ENCODE measurements around the gene DUSP15. TPM values are rescaled to one million over a fixed set of nuclear protein-coding genes. Genes with fewer than 3 reads are reported as not detected.

The DUSP15 gene
- polyA plus RNA-seq, 2 of the 4 experiments (the other 2 are of a cell fraction) = 0.53 to 1.3 TPM

- Histone ChIP-seq H3K27ac (peak overlapping the region; percentile 84 to 86), H3K4me2 (peak overlapping the region; percentile 66), H3K4me3 (no peak overlapping the region), H3K4me1 (peaks cover 86% of the 10 kb centered on the region), H3K9me3 (no peaks in the 10 kb centered on the region)
- TF ChIP-seq JUN (IDR thresholded peaks at IDR 0.05) (0 out of 5 replicates have a peak, but pooled peaks of 1 of the 2 experiments have one; percentile 24), POLR2A (IDR thresholded peaks at IDR 0.05; ENCODE audit: low read length) (no peak), FOSL2 (IDR thresholded peaks at IDR 0.05) (peak; percentile 31; the same call in 1 of the 2 replicates), FOSL2 (CRISPR knock-in tag; IDR thresholded peaks at IDR 0.05) (peak; percentile 58; the same call in 1 of the 2 replicates)
- ChIA-PET POLR2A (interaction anchor here (1.7 kb wide), 1 partner anchor 9 kb away, joined by 5 read pairs; no protein-coding TSS in a partner anchor), CTCF (interaction anchor here (0.6 to 14.7 kb wide), 10 partner anchors 8 to 194 kb away, joined by 3 to 145 read pairs (median 4); partner anchors contain the start of genes FOXS1 and PDRG1)
- ATAC-seq (peak in 1 of 2 experiments; percentile 6; a peak in 2 of 6 replicates), DNase-seq (ENCODE audit: low read depth in 1 of 2, low spot score in 1 of 2) (peak in 1 of 2 experiments; percentile 39), FAIRE-seq (no peak)
- WGBS (ENCODE audit: missing lambda C conversion rate) = 54% methylated on average over 3 of the region's 3 CpGs
These were observed 32.4 kb downstream of the DUSP15 start for GRCh38 chr20:31837896-31838397.

DNA sequence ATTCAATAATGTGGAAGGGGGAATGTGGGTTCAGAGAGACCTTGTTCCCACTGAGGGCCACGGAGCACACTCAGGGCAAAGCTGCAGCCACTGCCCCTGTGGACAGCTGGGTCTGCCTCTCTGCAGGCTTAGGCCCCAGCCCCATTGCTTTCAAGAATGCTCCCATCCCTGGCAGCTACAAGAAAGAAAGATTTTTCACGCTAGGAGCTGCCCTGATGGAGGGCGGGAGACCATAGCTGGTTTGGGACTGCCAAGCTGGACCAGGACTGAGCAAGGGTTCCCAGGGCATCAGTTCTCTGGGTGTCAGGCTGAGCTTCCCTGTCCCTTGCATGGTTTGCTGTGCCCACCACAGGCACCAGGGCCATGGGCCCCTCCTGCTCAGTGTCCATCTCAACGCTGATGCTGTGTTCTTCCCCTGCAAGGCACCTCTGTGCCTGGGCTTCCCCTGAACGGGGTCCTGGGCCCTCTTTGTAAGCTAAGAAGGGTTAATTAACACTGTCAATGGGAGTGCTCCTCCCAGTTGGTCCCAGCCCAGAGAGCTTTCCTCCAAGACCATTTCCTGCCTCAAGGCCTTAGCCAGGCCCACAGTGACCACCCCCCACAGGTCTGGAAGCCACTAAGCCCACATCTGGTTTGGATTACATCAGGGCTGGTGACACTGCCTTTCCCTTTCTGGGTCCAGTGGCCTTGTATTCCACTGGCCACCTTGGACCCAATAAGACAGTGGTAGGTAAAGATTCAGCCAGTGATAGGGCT is 33.3 kb downstream of the DUSP15 start:
- TF ChIP-seq CEBPB (IDR thresholded peaks at IDR 0.05) (no peak), RFX5 (IDR thresholded peaks at IDR 0.05) (no peak), SMC3 (IDR thresholded peaks at IDR 0.05) (no peak), JUNB (IDR thresholded peaks at IDR 0.05) (no peak), HOXB5 (CRISPR knock-in tag; IDR thresholded peaks at IDR 0.05) (no peak), HDAC2 (IDR thresholded peaks at IDR 0.05) (no peak), EHMT2 (IDR thresholded peaks at IDR 0.05; ENCODE audit: low read depth) (no peak), MAZ (IDR thresholded peaks at IDR 0.05; ENCODE audit: borderline replicate concordance, low read depth, low read length) (no peak), BHLHE40 (IDR thresholded peaks at IDR 0.05; ENCODE audit: low read depth, low read length) (no peak), ELK1 (IDR thresholded peaks at IDR 0.05; ENCODE audit: low read depth, low read length) (no peak)
- no peak for FAIRE-seq

DNA sequence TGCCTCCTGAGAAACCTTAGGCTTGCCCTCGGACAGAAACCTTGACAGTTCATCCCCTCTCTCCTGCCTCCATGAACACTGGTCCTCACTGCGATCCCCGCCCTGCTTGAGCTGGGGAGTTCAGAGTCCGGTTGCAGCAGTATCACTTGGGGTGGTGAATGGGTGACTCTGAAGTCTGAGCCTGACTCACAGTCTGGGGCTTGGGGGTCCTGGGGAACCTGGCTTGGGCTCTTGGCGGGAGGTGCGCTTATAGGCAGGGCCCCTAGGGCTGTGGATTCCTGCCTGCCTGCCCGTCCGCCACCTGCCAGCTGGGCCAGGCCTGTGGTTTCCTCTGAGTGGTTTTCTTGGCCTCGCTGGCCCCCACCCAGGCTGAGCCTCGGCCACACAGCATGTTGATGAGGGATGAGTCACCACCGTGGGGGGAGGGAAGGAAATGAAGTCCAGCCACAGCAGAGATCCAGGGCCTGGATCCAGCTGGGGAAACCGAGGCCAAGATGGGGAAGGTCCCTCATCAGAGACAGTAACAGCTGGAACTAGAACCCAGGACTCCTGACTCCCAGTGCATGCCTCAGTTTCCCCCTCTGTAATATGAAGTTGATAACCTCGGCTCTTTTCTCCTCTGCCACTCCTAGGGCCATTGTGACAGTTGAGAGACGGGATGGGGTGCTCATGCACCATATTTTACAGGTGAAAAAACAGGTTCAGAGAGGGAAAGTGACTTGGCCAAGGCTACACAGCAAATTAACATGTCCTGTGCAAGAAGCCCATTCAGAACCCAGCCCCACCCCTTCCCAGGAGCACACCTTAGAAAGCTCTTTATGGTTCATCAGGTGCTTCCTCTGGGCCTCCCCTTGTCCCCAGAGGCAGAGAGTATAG is 34.1 kb downstream of the DUSP15 start:
- no peak for FAIRE-seq
- peak overlapping the region; percentile 66 for H3K4me2 ChIP-seq
- peak; percentile 56 to 72 for DNase-seq (ENCODE audit: low read depth in 1 of 2, low spot score in 1 of 2)
- H3K27ac ChIP-seq = peak overlapping the region; percentile 84 to 86
- no peak overlapping the region for H3K4me3 ChIP-seq
- 38% methylated on average over 8 of the region's 14 CpGs for WGBS (ENCODE audit: missing lambda C conversion rate)
- peak; percentile 55 to 63 for ATAC-seq
- H3K4me1 ChIP-seq = peaks cover 69% of the 10 kb centered on the region
- no peaks in the 10 kb centered on the region for H3K9me3 ChIP-seq
- ChIA-PET POLR2A (no interaction called here), CTCF (interaction anchor here (0.9 to 14.7 kb wide), 7 partner anchors 9 to 194 kb away, joined by 3 to 145 read pairs (median 23); partner anchors contain the start of gene FOXS1)
- TF ChIP-seq GATA3 (IDR thresholded peaks at IDR 0.05; ENCODE audit: borderline replicate concordance) (peak; percentile 52; the same call in 1 of the 2 replicates), CHD4 (IDR thresholded peaks at IDR 0.05; ENCODE audit: borderline replicate concordance) (no peak), JUN (IDR thresholded peaks at IDR 0.05) (peak; percentile 47 to 61; a peak in 3 of 5 replicates), ZC3H11A (IDR thresholded peaks at IDR 0.05) (no peak), JUNB (IDR thresholded peaks at IDR 0.05) (peak; percentile 69), PHF8 (IDR thresholded peaks at IDR 0.05; ENCODE audit: borderline replicate concordance, low read depth) (no peak), HEYL (CRISPR knock-in tag; IDR thresholded peaks at IDR 0.05) (no peak), FOSL2 (IDR thresholded peaks at IDR 0.05) (peak; percentile 92), FOSL2 (CRISPR knock-in tag; IDR thresholded peaks at IDR 0.05) (peak; percentile 95), FOXS1 (CRISPR knock-in tag; IDR thresholded peaks at IDR 0.05) (no peak), EP300 (IDR thresholded peaks at IDR 0.05) (peak; percentile 17 to 47; a peak in 2 of 5 replicates), ELK1 (IDR thresholded peaks at IDR 0.05; ENCODE audit: low read depth, low read length) (no peak), MAX (IDR thresholded peaks at IDR 0.05) (peak; percentile 69)
- TF ChIP-seq, protein P1, sequence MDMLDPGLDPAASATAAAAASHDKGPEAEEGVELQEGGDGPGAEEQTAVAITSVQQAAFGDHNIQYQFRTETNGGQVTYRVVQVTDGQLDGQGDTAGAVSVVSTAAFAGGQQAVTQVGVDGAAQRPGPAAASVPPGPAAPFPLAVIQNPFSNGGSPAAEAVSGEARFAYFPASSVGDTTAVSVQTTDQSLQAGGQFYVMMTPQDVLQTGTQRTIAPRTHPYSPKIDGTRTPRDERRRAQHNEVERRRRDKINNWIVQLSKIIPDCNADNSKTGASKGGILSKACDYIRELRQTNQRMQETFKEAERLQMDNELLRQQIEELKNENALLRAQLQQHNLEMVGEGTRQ (IDR thresholded peaks at IDR 0.05) = no peak

More for the DNA sequence above, 33.3 kb downstream of the DUSP15 start:
- H3K27ac ChIP-seq = peak overlapping the region; percentile 84 to 86
- peak overlapping the region; percentile 66 for H3K4me2 ChIP-seq
- H3K4me3 ChIP-seq = no peak overlapping the region
- ChIA-PET CTCF (interaction anchor here (0.9 to 14.7 kb wide), 9 partner anchors 8 to 194 kb away, joined by 3 to 145 read pairs (median 10); partner anchors contain the start of gene FOXS1), POLR2A (interaction anchor here (1.7 kb wide), 1 partner anchor 9 kb away, joined by 5 read pairs; no protein-coding TSS in a partner anchor)
- H3K4me1 ChIP-seq = peaks cover 77% of the 10 kb centered on the region
- H3K9me3 ChIP-seq = no peaks in the 10 kb centered on the region
- no peak for ATAC-seq
- WGBS (ENCODE audit: missing lambda C conversion rate) = 90% methylated on average over 5 of the region's 5 CpGs
- DNase-seq (ENCODE audit: low read depth in 1 of 2, low spot score in 1 of 2) = no peak
